HEK293T (cell line): ENCODE data around the gene BCL2.

Experiments used
- CTCF ChIA-PET: fragments of 350-600 bp; formaldehyde crosslinking; extraction: SDS; loops from one replicate; lab custom pipeline; 2021; ENCODE audit warnings: antibody characterized with exemption, inconsistent platforms; lab: Yijun Ruan, JAX
- POLR2A ChIA-PET: fragments of 350-600 bp; formaldehyde crosslinking; extraction: SDS; loops from one replicate; lab custom pipeline; 2020; ENCODE audit warnings: antibody characterized with exemption, inconsistent platforms; lab: Yijun Ruan, JAX
- DNase-seq: peaks from one replicate; pipeline ENCODE4 v3.0.0; 2012; ENCODE audit warnings: mixed read lengths; ENCODE audit errors: extremely low spot score
- ARNT ChIP-seq: fragments of 450-650 bp; IDR thresholded peaks from 2 replicates; pipeline ENCODE4 v1.6.1; 2017; ENCODE audit warnings: mild to moderate bottlenecking
- BHLHE40 ChIP-seq: fragments of 450-650 bp; IDR thresholded peaks from 2 replicates; pipeline ENCODE4 v1.6.1; 2016; ENCODE audit warnings: mild to moderate bottlenecking, moderate library complexity, borderline replicate concordance
- CTBP1 ChIP-seq: fragments of 450-650 bp; IDR thresholded peaks from 2 replicates; pipeline ENCODE4 v1.6.1; 2016; ENCODE audit warnings: borderline replicate concordance
- ELF4 ChIP-seq: fragments of 450-650 bp; IDR thresholded peaks from 2 replicates; pipeline ENCODE4 v1.6.1; 2017; ENCODE audit warnings: antibody characterized with exemption
- FOXA1 ChIP-seq: fragments of 450-650 bp; IDR thresholded peaks from 2 replicates; pipeline ENCODE4 v1.6.1; 2016; ENCODE audit warnings: mild to moderate bottlenecking
- FOXK2 ChIP-seq: fragments of 450-650 bp; IDR thresholded peaks from 2 replicates; pipeline ENCODE4 v1.6.1; 2016; ENCODE audit warnings: mild to moderate bottlenecking
- FOXM1 ChIP-seq: fragments of 450-650 bp; IDR thresholded peaks from 2 replicates; pipeline ENCODE4 v1.6.1; 2017; ENCODE audit warnings: mild to moderate bottlenecking, borderline replicate concordance
- HDGF ChIP-seq: fragments of 450-650 bp; IDR thresholded peaks from 2 replicates; pipeline ENCODE4 v1.6.1; 2017; ENCODE audit warnings: antibody characterized with exemption, borderline replicate concordance
- L3MBTL2 ChIP-seq: fragments of 450-650 bp; conservative IDR thresholded peaks from 2 replicates; pipeline ENCODE4 v1.6.1; 2016; ENCODE audit warnings: mild to moderate bottlenecking
- LEF1 ChIP-seq: fragments of 450-650 bp; IDR thresholded peaks from 2 replicates; pipeline ENCODE4 v1.6.1; 2017; ENCODE audit warnings: mild to moderate bottlenecking, borderline replicate concordance
- NFRKB ChIP-seq: fragments of 450-650 bp; IDR thresholded peaks from 2 replicates; pipeline ENCODE4 v1.6.1; 2016; ENCODE audit warnings: mild to moderate bottlenecking, moderate library complexity
- SP1 ChIP-seq: fragments of 450-650 bp; IDR thresholded peaks from 2 replicates; pipeline ENCODE4 v1.6.1; 2017
- SUZ12 ChIP-seq: fragments of 450-650 bp; IDR thresholded peaks from 2 replicates; pipeline ENCODE4 v1.6.1; 2016; ENCODE audit warnings: mild to moderate bottlenecking
- TARDBP ChIP-seq: fragments of 450-650 bp; IDR thresholded peaks from 2 replicates; pipeline ENCODE4 v1.6.1; 2016
- ZNF384 ChIP-seq: fragments of 450-650 bp; IDR thresholded peaks from 2 replicates; pipeline ENCODE4 v1.6.1; 2016
- TF ChIP-seq, protein P1 (sequence below): fragments of 450-650 bp; IDR thresholded peaks from 2 replicates; pipeline ENCODE4 v1.6.1; 2016

The BCL2 gene

DNA sequence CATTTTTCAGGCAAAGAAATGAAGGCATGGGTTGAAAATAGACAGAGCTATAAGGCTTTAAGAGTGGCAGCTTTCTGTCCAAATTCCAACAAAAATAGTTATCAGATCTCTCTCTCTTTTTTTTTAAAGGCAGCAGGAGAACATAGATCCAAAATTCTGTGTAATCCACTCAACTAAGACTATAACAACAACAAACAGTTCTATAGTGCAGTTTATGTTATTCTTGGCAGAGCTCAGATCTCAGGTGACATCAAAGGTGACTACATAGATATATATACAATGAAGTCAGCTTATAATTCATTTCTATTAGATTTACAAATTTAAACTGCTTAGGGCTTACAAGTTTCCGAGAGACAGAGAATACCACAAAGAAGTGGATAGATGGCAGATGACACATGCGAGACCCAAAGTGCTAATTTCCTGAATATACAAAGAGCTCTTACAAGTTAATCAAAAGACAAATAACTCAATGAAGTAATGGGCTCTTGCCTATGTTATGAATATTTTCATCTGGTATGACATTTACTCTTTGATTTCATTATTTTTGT is 223.2 kb downstream of the BCL2 start:
- ChIA-PET POLR2A (no interaction called here), CTCF (interaction anchor here (0.6 kb wide), 2 partner anchors 80 to 227 kb away, joined by 4 to 13 read pairs; no protein-coding TSS in a partner anchor)
- no peak for DNase-seq
- no peak for TF ChIP-seq TARDBP
- no peak for TF ChIP-seq FOXM1
- TF ChIP-seq ELF4: no peak

DNA sequence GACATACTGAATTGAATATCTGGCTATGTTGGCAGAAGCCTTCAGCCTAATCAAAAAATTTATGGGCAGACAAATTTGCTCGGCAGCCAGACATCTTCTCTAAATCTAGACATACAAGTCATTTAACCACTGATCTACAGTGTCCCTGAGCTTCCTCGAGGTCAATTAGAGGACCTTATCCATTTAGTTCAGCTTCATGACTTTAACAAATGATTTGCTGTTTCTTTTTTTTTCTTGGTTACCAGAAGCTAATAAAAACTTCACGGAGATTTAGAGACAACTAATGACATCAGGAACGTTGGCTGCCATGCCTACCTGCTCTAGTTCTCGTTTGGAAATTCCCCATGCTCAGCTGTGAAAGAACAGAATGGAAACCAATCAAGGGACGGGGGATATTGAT is 223.8 kb downstream of the BCL2 start:
- TF ChIP-seq L3MBTL2 (no peak), ZNF384 (no peak), CTBP1 (no peak), SP1 (no peak), FOXK2 (no peak), LEF1 (no peak), ELF4 (no peak), FOXA1 (no peak), TARDBP (no peak), BHLHE40 (no peak), FOXM1 (no peak)
- TF ChIP-seq, protein P1, sequence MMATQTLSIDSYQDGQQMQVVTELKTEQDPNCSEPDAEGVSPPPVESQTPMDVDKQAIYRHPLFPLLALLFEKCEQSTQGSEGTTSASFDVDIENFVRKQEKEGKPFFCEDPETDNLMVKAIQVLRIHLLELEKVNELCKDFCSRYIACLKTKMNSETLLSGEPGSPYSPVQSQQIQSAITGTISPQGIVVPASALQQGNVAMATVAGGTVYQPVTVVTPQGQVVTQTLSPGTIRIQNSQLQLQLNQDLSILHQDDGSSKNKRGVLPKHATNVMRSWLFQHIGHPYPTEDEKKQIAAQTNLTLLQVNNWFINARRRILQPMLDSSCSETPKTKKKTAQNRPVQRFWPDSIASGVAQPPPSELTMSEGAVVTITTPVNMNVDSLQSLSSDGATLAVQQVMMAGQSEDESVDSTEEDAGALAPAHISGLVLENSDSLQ: no peak
- ChIA-PET POLR2A (no interaction called here), CTCF (interaction anchor here (0.6 to 0.7 kb wide), 2 partner anchors 79 to 525 kb away, joined by 3 to 4 read pairs; no protein-coding TSS in a partner anchor)
- no peak for DNase-seq

DNA sequence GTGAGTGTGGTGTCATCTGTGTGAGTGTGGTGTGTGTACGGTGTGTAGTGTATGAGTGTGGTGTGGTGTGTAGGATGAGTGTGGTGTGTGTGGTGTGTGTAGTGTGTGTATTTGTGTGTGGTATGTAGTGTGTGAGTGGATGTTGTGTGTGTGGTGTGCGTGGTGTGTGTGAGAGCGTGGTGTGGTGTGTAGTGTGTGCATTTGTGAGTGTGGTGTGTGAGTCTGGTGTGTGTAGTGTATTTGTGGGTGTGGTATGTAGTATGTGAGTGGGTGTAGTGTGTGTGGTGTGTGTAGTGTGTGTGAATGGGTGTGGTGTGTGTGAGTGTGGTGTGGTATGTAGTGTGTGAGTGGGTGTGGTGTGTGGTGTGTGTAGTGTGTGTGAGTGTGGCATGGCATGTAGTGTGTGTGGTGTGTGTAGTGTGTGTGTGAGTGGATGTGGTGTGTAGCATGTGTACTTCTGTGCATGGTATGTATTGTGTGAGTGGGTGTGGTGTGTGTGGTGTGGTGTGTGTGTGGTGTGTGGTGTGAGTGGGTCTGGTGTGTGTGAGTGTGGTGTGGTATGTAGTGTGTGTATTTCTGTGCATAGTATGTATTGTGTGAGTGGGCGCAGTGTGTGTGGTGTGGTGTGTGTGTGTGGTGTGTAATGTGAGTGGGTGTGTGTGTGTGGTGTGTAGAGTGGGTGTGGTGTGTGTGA is 227.8 kb downstream of the BCL2 start:
- no peak for DNase-seq
- CTCF ChIA-PET: no interaction called here
- TF ChIP-seq LEF1 (no peak), SUZ12 (no peak), SP1 (no peak), CTBP1 (no peak), NFRKB (no peak), ZNF384 (no peak), ARNT (no peak), FOXM1 (no peak)
- TF ChIP-seq, protein P1: no peak
- POLR2A ChIA-PET: no interaction called here

DNA sequence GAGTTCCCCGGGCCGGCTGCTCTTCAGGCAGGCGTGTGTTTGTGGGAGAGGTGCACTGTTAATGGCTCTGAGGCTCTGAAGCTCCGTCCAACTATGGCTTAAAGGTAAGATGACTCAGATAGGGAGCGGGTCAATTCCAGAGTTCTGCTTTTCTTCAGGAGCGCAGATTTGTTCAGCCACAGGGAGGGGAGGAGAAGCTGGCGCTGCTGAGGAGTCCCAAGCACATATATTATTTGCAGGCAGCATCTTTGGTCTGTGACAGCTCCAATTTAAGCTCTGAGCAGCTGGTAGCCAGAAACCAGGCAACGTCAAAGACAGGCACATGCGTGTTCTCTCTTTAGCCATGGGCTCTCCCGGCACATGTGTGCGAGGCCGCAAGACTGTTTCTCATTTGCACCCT is 229.2 kb downstream of the BCL2 start:
- ChIA-PET CTCF (no interaction called here), POLR2A (no interaction called here)
- DNase-seq: no peak
- TF ChIP-seq TARDBP: no peak
- TF ChIP-seq, protein P1: no peak
- TF ChIP-seq SP1: no peak
- TF ChIP-seq ZNF384: no peak
- TF ChIP-seq NFRKB: no peak
- TF ChIP-seq ARNT: no peak
- no peak for TF ChIP-seq HDGF
- no peak for TF ChIP-seq BHLHE40
- no peak for TF ChIP-seq LEF1
- TF ChIP-seq L3MBTL2: no peak
- TF ChIP-seq SUZ12: no peak
- no peak for TF ChIP-seq ELF4
- TF ChIP-seq CTBP1: no peak
- TF ChIP-seq FOXM1: no peak
- no peak for TF ChIP-seq FOXK2
- TF ChIP-seq FOXA1: no peak

DNA sequence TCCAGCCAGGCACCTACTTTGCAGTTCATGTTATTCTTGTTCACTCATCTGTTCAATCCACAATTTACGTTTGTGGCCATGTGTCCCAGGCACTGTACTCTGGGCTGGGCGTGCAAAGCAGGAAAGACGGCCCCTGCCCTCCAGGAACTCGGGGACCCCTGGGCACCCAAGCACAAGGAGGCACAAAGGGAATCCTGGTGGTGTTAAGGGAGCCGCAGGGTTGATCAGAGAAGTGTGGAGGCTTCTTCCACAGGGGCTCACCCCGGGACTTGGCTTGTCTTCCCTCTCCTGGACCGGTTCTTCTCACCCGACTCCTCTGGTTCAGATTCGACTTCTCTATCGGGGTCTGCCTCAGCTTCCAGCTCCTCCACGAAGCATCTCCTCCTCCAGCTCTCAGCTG is 230.5 kb downstream of the BCL2 start:
- no peak for DNase-seq
- TF ChIP-seq ELF4: no peak
- no peak for TF ChIP-seq NFRKB
- no peak for TF ChIP-seq ARNT
- no peak for TF ChIP-seq SP1
- no peak for TF ChIP-seq SUZ12
- no peak for TF ChIP-seq FOXA1
- no peak for TF ChIP-seq HDGF
- no peak for TF ChIP-seq BHLHE40
- no peak for TF ChIP-seq CTBP1
- no peak for TF ChIP-seq FOXK2
- no peak for TF ChIP-seq TARDBP
- no peak for TF ChIP-seq FOXM1
- TF ChIP-seq L3MBTL2: no peak
- no peak for TF ChIP-seq ZNF384
- TF ChIP-seq LEF1: no peak
- TF ChIP-seq, protein P1: no peak
- ChIA-PET POLR2A (no interaction called here), CTCF (no interaction called here)
